Spleen (tissue), 7 donors: Measurements from ENCODE around the gene ASIC4.

Source experiments
- POLR2A ChIP-seq, 3 donors: fragments of 450-650 bp; IDR thresholded peaks; one replicate each; pipeline ENCODE4 v1.5.1; 2017; ENCODE audit warnings: antibody characterized with exemption in 3 of 3, mild to moderate bottlenecking in 1 of 3
- POLR2AphosphoS5 ChIP-seq, 3 donors: sonication (generic); formaldehyde crosslinking; IDR thresholded peaks; one replicate each; pipeline ENCODE4 v1.5.1; 2017; ENCODE audit warnings: antibody characterized with exemption in 3 of 3
- TF ChIP-seq, protein P1 (sequence below), 11 experiments: fragments of 200-600 bp in 7 of 11; fragments of 450-650 bp in 4 of 11; sonication (generic) in 4 of 11; IDR thresholded peaks in 8 of 11; conservative IDR thresholded peaks in 3 of 11; 1 replicate in 7 of 11; 2 replicates in 4 of 11; pipeline versions ENCODE4 v1.4.0 to v1.8.0; 2016 to 2021; ENCODE audit warnings: antibody characterized with exemption in 11 of 11, inconsistent platforms in 4 of 11, mild to moderate bottlenecking in 1 of 11
- donor health status: DM: no; HTN: no; CAD: no; lungs with moderate emphysema.
- donor health status: DM: no; HTN: no; CAD: no.
- donor health status: DM: no; HTN: no; CAD: no.

DNA sequence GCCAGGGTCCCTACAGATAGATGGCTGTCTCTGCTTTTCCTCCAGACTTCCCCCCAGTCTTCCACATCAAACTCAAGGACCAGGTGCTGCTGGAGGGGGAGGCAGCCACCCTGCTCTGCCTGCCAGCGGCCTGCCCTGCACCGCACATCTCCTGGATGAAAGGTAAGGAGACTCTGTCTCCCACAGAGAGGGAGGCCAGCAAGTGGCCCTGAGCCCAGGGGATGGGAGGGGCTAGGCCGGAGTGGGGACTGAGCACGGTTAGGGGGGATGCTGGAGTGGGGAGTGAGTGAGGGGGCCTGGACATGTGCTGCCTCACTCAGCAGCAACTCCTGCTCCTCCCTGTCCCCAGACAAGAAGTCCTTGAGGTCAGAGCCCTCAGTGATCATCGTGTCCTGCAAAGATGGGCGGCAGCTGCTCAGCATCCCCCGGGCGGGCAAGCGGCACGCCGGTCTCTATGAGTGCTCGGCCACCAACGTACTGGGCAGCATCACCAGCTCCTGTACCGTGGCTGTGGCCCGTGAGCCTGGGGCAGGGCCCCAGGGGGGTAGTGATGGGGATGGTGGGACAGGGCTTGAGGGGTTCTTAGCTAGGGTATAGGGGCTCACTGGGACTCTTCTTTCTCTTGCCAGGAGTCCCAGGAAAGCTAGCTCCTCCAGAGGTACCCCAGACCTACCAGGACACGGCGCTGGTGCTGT is 26.0 kb upstream of the ASIC4 start:
- TF ChIP-seq, protein P1, sequence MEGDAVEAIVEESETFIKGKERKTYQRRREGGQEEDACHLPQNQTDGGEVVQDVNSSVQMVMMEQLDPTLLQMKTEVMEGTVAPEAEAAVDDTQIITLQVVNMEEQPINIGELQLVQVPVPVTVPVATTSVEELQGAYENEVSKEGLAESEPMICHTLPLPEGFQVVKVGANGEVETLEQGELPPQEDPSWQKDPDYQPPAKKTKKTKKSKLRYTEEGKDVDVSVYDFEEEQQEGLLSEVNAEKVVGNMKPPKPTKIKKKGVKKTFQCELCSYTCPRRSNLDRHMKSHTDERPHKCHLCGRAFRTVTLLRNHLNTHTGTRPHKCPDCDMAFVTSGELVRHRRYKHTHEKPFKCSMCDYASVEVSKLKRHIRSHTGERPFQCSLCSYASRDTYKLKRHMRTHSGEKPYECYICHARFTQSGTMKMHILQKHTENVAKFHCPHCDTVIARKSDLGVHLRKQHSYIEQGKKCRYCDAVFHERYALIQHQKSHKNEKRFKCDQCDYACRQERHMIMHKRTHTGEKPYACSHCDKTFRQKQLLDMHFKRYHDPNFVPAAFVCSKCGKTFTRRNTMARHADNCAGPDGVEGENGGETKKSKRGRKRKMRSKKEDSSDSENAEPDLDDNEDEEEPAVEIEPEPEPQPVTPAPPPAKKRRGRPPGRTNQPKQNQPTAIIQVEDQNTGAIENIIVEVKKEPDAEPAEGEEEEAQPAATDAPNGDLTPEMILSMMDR (IDR thresholded peaks at IDR 0.05 in 8 of 11, conservative IDR thresholded peaks at IDR 0.05 in 3 of 11), result no peak
- TF ChIP-seq POLR2AphosphoS5 (IDR thresholded peaks at IDR 0.05) (no peak), POLR2A (IDR thresholded peaks at IDR 0.05) (no peak)
